NCI-H1092 (cell line): ENCODE measurements around the gene PDGFRB.

Source experiments
- DNase-seq: peaks from one replicate; lab custom pipeline; 2025; lab: John Stamatoyannopoulos, UW

The PDGFRB gene

DNA sequence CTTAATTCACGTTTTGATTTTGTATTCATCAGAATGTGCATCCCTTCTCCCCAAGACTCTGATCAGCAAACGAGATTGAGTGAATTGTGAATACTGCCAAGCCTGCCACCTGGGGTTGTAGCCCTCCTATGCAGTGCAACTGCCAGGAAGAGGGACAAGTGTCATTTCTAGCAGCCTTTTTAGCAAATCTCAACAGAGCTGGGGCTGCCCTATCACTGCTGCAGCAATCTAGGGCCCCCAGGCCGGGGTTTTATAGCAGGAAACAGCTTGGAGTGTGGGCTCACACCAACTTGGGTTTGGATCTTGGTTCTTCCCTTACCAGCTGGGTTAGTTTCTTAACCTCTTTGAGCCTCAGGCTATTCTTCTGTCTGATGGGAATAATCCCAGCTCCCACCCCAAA is 73.3 kb downstream of the PDGFRB start:
- no peak for DNase-seq

- no peak for DNase-seq
Observed at GRCh38 chr5:150081541-150082283, 73.9 kb downstream of the PDGFRB start.

DNA sequence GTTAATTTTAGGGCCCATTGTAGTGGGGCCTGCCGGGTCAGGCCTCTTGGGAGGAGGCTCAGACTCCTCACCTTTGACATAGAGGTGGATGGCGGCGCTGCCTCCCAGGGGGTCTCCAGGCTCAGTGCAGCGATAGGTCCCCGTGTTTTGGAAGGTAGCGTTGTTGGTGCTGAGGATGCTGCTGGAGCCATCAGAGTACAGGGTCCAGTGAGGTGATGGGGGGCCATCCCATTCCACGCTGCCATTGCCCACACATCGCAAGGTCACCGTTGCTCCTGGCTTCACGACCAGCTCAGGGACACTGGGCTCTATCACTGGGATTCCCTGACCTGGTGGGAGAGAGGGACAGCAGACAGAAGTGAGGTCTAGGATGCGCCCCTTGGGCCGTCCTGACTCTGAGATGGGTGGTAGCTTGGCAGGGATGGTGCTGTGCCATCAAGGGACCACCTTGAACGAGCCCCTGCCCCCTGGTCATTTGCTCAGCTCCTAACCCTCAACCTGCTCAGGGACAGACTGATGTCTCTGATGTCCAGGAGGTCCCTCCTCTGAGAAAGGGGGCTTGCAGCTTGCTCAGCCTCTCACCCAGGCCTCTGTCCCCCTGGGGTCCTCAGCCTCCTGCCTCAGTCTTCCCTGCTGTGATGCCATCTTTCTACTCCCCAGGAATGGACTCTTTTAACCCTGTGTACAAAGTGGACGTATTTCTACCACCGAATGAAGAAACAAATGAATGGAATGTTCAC is 74.8 kb downstream of the PDGFRB start:
- DNase-seq, result no peak

DNA sequence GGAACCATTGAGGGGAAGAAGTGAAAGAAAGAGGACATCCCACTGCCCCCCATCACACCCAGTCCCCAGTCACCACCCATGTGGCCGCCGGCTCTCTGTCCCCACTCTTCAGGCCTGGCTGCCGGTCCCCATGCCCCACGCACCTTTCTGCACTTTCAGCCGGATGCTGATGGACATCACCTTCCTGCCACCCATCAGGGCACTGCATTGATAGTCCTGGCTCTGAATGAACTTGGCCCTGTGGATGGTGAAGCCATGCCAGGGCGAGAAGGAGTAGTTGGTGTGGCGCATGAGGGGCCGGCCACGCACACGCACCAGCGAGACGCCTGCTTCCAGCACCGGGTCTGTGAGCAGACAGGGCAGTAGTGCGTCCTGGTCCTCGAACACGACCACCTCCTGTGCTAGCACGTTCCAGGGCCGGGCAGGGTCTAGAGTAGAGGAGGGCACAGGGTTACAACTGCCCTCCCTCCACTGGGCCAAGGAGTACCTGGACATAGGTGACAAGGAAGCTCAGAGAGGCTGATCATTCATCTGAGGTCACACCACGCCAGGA is 75.7 kb downstream of the PDGFRB start:
- no peak for DNase-seq

DNA sequence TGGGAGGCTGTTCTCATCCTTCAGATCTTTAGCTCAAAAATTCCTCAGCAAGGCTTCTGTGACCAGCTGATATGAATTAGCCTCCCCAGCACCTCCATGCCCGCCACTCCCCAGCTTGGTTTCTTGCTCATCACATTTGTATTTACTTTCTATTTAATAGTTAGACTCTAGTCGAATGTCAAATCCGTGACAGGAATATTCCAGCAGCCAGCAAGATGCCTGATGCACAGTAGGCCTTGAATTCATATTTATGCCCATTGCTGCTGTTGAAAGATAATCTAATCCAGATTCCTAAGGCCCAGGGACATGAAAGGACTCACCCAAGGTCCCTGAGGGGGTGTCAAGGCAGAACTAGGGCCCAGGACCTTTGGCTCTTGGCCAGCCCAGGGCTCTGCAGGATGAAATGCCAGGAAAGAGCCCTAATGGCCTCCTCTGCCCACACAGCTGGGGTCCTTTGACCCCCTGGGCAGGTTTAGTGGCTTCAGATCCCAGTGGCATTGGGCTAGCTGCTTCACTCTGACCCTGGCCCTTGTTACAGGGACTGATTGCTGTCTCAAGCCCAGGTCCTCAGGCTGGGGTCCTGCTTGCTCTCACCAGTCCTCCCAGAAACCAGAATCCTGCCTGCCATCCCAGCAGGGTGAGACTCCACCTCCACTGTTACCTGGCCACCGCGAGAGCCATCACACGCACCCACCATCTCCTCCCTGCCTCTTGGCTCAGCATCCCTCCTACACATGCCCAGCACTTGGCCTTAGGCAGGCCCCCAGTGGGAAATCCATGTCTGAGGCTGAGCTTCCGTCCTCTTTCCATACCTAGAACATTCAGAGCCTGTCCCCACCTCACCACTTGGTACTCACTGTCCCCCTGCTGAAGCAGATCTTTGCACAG is 76.6 kb downstream of the PDGFRB start:
- no peak for DNase-seq

- no peak for DNase-seq
Observed at GRCh38 chr5:150077996-150078801, 77.4 kb downstream of the PDGFRB start.

GRCh38 chr5:150077060-150077459 is 78.6 kb downstream of the PDGFRB start:
- no peak for DNase-seq

- no peak for DNase-seq
Observed at GRCh38 chr5:150075806-150076205, 79.8 kb downstream of the PDGFRB start.

GRCh38 chr5:150075233-150075632 is 80.4 kb downstream of the PDGFRB start:
- DNase-seq, result no peak

- no peak for DNase-seq
Observed at GRCh38 chr5:150073677-150074076, 82.0 kb downstream of the PDGFRB start.

GRCh38 chr5:150073086-150073625 is 82.5 kb downstream of the PDGFRB start:
- DNase-seq, result no peak

DNA sequence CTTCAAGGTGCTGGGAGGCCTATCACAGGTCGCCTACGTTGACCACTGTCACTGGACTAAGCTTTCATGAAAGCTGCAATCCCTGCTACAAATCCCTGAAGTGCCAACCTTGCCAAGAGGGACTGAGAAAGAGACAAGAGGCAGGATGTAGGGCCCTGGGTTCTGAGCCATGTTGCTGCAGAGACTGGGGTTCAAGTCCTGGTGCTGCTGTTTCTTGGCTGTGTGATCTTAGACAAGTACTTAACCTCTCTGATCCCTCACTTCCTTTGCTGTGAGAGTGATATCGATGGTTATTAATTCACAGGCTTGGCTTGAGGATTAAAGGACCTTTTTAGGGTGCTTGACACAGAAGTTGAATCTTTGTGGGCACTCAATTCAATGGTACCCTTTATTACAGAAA is 84.8 kb downstream of the PDGFRB start:
- no peak for DNase-seq

GRCh38 chr5:150069672-150070627 is 85.7 kb downstream of the PDGFRB start:
- no peak for DNase-seq

DNA sequence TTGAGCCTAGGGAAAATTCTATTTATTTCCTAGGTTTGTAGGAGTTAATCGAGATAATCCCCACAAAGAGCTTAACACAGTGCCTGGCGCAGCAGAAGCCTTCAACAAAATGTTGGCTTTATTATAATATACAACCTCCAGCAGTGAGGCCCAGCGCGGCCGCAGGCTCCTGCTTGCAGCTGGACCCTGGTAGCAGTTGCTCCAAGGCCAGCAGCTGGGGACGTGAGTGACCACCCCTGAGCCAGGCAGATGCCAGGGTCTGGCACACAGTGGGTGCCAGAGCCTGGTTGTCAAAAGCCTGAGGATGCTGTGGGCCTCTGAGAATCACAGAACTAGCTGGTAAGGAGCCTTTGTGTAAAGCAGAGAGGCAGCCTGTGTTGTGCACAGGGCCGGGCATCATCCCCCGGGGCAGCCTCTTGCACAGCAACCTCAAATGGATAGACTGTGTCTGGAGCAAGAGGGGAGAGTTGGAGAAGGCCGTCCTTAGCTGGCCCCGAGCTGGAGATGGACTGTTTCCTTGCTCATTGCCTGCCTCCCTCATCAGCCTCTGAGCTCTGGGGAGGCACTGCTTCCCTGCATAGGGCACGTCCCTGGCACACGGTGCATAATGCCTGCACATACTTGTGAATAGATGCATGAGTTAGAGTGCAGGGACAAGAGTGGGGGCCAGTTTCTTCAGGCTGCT is 86.5 kb downstream of the PDGFRB start:
- DNase-seq, result no peak

DNA sequence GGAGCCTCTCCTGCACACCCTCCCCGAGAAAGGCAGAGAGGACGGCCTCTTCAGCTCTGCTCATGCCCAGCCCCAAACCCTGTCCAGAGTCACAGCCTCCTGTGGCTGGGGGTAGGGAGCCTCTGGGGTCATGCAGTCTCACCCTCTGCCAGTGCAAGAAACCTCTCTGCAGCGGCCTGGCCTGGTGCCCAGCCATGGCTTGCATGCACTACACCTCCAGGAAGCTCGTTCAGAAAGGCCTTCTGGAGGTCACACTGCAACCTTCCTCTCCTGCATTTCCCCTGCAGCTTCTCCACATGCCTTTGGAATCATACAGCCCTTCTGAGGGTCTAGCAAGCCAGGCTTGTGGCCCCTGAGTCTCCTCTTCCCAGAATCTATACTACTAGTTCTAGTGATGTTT is 87.2 kb downstream of the PDGFRB start:
- DNase-seq, result no peak

DNA sequence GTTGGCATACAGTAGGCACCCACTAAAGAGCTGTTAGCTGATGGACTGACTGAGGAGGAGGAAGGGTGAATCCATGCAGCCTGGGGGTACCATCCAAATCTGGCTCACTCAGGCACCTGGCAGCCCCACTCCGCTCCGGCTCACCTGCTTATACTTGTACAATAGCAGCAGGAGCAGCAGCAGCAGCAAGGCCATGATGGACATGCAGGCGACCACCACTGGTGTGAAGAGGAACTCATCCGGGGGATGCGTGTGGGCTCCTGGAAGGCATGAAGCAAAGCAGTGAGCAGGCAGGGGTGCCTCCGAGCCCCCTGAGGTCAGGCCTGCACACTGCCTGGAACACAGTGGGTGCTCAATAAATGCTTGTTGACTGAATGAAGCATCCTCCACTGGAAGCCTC is 87.6 kb downstream of the PDGFRB start:
- no peak for DNase-seq

- DNase-seq, result no peak
Observed at GRCh38 chr5:150067405-150067960, 88.2 kb downstream of the PDGFRB start.

DNA sequence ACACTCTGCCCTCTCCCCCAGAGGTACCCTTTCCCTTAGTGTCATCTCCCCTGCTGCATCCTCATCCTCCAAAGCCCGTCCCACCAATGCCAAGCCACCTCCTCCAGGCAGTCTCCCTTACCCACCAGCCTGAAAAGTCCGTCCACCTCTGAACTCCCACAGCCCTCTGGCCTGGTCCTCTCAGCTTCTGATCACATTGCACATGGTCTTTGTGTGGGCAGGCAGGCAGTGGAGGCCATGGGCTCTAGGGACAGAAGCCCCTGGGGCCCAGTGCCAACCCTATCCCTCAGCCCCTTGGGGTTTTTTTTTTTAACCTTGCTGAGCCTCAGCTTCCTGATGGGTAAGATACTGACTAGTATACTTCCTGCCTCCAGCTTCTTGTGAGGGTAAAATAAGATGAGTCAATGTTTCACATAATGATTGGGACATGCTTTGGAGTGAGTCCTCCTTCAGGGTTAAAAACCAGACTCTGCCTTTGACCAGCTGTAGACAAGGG is 88.7 kb downstream of the PDGFRB start:
- DNase-seq, result no peak

DNA sequence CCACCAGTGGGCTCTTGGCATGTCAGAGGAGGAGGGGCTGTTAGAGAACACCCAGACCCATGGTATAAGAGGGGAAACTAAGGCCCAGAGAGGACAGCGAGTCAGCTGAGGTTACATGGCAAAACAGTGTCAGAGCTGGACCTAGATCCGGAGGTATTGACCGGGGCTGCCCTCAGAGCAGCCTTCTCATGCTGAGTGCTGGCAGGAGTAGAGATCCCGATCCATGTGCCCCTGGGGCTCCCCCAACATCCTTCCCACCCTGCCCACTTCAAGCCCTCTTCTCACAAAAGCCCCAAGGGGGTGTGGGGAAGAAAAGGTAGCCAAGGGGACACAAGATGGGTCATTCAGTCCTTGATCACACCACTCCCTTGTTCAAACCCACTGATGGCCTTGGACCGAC is 89.2 kb downstream of the PDGFRB start:
- DNase-seq, result no peak
